OCI-LY7 (cell line): ENCODE data around the gene OGDH. TPM values are rescaled to one million over a fixed set of nuclear protein-coding genes. Genes with fewer than 3 reads are reported as not detected.
A peak's percentile ranks its signal among the peaks of the same experiment; 100 is the strongest.

Experiments
- BruUV-seq: library from RNA; stranded (reverse); fragments of 400-500 nt; replicated peaks from 2 replicates; lab custom pipeline; 2021; lab: Mats Ljungman, UMichigan
- CTCF ChIA-PET: fragments of 300-600 bp; sonication (Branson Sonifier 250); formaldehyde crosslinking; loops from one replicate; lab custom pipeline; 2022; ENCODE audit warnings: antibody characterized with exemption; ENCODE audit not compliant: unreplicated experiment; lab: Charles Lee
- POLR2A ChIA-PET: fragments of 300-600 bp; sonication (Branson Sonifier 250); formaldehyde crosslinking; loops from one replicate; lab custom pipeline; 2022; ENCODE audit warnings: antibody characterized with exemption; lab: Charles Lee
- DNase-seq: peaks from one replicate; pipeline ENCODE4 v3.0.0-alpha.2; 2015; ENCODE audit warnings: low spot score
- H2AFZ ChIP-seq: fragments of 200-600 bp; sonication (generic), shearing (Covaris generic); 2 replicates; pipeline ENCODE4 v1.6.1; 2014; ENCODE audit warnings: mild to moderate bottlenecking, antibody characterized with exemption, low read length, moderate library complexity
- H3K27ac ChIP-seq: fragments of 200-600 bp; sonication (generic); 2 replicates; pipeline ENCODE4 v1.5.1; 2014; ENCODE audit warnings: mixed run types, low read depth, mild to moderate bottlenecking, moderate library complexity, low read length, inconsistent platforms; ENCODE audit not compliant: poor library complexity, severe bottlenecking
- H3K36me3 ChIP-seq: fragments of 200-600 bp; sonication (generic); 2 replicates; pipeline ENCODE4 v1.6.1; 2014; ENCODE audit warnings: mild to moderate bottlenecking, antibody characterized with exemption, low read length, moderate library complexity, mixed read lengths; ENCODE audit not compliant: insufficient read depth
- H3K4me1 ChIP-seq: fragments of 200-600 bp; sonication (generic); 2 replicates; pipeline ENCODE4 v1.5.1; 2014; ENCODE audit warnings: mild to moderate bottlenecking, low read length; ENCODE audit not compliant: insufficient read depth, poor library complexity, severe bottlenecking
- H3K4me2 ChIP-seq: fragments of 200-600 bp; sonication (generic); 2 replicates; pipeline ENCODE4 v1.6.1; 2014; ENCODE audit warnings: mild to moderate bottlenecking, low read length
- H3K4me3 ChIP-seq: fragments of 200-600 bp; sonication (generic); 2 replicates; pipeline ENCODE4 v1.5.1; 2014; ENCODE audit warnings: mild to moderate bottlenecking, low read depth, low read length; ENCODE audit not compliant: poor library complexity, severe bottlenecking
- H3K79me2 ChIP-seq: fragments of 200-600 bp; sonication (generic); 2 replicates; pipeline ENCODE4 v1.6.1; 2016; ENCODE audit warnings: low read depth, mild to moderate bottlenecking, low read length, moderate library complexity, mixed read lengths; ENCODE audit not compliant: insufficient read depth
- H3K9me2 ChIP-seq: fragments of 200-600 bp; sonication (generic); 2 replicates; pipeline ENCODE4 v1.6.1; 2016; ENCODE audit warnings: mild to moderate bottlenecking, low read length, mixed read lengths; ENCODE audit not compliant: insufficient read depth
- H3K9me3 ChIP-seq: fragments of 200-600 bp; sonication (generic); 2 replicates; pipeline ENCODE4 v1.6.1; 2014; ENCODE audit warnings: mild to moderate bottlenecking, mixed run types, low read length, mixed read lengths
- H4K20me1 ChIP-seq: fragments of 200-600 bp; sonication (generic); 2 replicates; pipeline ENCODE4 v1.6.1; 2014; ENCODE audit warnings: mild to moderate bottlenecking, antibody characterized with exemption, low read length, moderate library complexity, mixed read lengths; ENCODE audit not compliant: insufficient read depth
- EZH2phosphoT487 ChIP-seq: fragments of 200-600 bp; sonication (generic); IDR thresholded peaks from 2 replicates; pipeline ENCODE4 v1.6.1; 2018; ENCODE audit warnings: low read depth, borderline replicate concordance, mild to moderate bottlenecking, mixed run types, antibody characterized with exemption, low read length, moderate library complexity, mixed read lengths
- intact Hi-C: fragments of 100-400 bp; cut with micrococcal nuclease; formaldehyde crosslinking; loops from one replicate; pipeline ENCODE4 v1.10.0; 2022; ENCODE audit not compliant: unreplicated experiment
- total RNA-seq, 2 experiments: library from RNA; depleted of rRNA in 1 of 2; stranded (reverse); fragments of >200 nt in 1 of 2; shearing (Covaris generic) in 1 of 2; gene quantifications; 2 replicates each; pipeline ENCODE4 v1.2.3, GENCODE V29; 2014 to 2022
- TF ChIP-seq, protein P1 (sequence below): fragments of 200-600 bp; sonication (generic); conservative IDR thresholded peaks from 2 replicates; pipeline ENCODE4 v1.5.1; 2014; ENCODE audit warnings: mild to moderate bottlenecking, antibody characterized with exemption, low read length, moderate library complexity, mixed read lengths

The OGDH gene
- total RNA-seq, 2 experiments from 2014 or later: 47.6 to 70.9 TPM

DNA sequence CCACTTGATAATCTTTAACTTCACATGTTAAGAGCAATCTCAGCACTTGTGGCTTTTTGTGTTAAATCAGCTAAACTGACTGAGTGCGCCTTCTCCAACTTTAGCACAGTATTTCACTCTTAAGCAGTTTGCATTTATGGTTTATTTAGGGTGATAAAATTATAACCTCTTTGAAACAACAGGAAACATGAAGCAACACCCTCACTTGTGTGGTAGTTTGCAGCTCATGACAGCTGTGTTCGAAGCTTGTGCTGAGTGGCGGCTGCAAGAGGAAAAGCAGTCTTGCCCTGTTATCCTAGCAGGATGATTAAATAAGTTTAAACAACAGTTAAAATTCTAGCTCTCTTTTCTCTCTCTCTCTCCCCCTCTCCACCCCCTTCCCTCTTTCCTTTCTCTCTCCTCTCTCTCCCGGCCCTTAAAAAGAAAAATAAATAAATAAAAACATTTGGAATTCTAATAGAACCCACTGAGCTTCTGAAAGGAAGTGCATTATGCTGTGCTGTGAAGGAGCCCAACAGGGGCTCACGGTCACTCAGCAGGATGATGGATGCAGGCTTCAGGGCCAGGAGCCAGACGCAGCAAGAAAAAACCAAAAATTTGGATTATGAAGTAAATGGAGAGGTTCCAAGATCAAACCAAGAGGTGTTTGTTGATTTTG is 25.2 kb downstream of the OGDH start:
- peaks cover 66% of the 10 kb centered on the region for H3K4me1 ChIP-seq

DNA sequence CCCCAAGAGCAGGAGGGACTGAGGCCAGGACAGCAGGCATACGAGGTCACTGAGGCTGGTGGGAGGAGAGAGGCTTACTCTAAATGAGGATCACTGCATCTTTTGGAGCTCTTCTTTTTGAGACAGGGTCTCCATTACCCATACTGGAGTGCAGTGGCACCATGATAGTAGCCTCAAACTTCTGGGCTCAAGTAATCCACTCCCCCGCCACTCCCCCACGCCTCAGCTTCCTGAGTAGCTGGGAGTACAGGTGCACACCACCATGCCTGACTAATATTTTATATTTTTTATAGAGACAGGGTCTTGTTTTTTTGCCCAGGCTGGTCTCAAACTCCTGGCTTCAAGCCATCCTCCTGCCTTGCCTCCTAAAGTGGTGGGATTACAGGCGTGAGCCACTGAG is 25.8 kb downstream of the OGDH start:
- H3K9me2 ChIP-seq: no peaks in the 10 kb centered on the region
- intact Hi-C loops: no loop called here
- no peak overlapping the region for H3K4me2 ChIP-seq
- H4K20me1 ChIP-seq: no peaks in the 10 kb centered on the region
- H3K9me3 ChIP-seq: no peaks in the 10 kb centered on the region
- BruUV-seq: no TSS peak
- POLR2A ChIA-PET: interaction anchor here (1.1 to 2.7 kb wide), 4 partner anchors 8 to 27 kb away, joined by 3 to 12 read pairs (median 6); partner anchors contain the start of gene OGDH
- peaks cover 36% of the 10 kb centered on the region for H3K36me3 ChIP-seq
- no peak overlapping the region for H3K4me3 ChIP-seq
- TF ChIP-seq, protein P1, sequence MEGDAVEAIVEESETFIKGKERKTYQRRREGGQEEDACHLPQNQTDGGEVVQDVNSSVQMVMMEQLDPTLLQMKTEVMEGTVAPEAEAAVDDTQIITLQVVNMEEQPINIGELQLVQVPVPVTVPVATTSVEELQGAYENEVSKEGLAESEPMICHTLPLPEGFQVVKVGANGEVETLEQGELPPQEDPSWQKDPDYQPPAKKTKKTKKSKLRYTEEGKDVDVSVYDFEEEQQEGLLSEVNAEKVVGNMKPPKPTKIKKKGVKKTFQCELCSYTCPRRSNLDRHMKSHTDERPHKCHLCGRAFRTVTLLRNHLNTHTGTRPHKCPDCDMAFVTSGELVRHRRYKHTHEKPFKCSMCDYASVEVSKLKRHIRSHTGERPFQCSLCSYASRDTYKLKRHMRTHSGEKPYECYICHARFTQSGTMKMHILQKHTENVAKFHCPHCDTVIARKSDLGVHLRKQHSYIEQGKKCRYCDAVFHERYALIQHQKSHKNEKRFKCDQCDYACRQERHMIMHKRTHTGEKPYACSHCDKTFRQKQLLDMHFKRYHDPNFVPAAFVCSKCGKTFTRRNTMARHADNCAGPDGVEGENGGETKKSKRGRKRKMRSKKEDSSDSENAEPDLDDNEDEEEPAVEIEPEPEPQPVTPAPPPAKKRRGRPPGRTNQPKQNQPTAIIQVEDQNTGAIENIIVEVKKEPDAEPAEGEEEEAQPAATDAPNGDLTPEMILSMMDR: no peak
- TF ChIP-seq EZH2phosphoT487: no peak
- H3K27ac ChIP-seq: no peak overlapping the region
- no peak for DNase-seq
- CTCF ChIA-PET: no interaction called here
- H2AFZ ChIP-seq: no peak overlapping the region
- H3K4me1 ChIP-seq: peaks cover 72% of the 10 kb centered on the region
- 0 out of 2 replicates have a peak, but pooled peaks cover 5% of the 10 kb centered on the region for H3K79me2 ChIP-seq

More for the DNA sequence above, 25.2 kb downstream of the OGDH start:
- BruUV-seq: no TSS peak
- Histone ChIP-seq H3K27ac (peak overlapping the region; percentile 8), H3K4me3 (no peak overlapping the region), H3K9me2 (no peaks in the 10 kb centered on the region), H3K9me3 (no peaks in the 10 kb centered on the region), H2AFZ (no peak overlapping the region), H3K4me2 (peak overlapping the region; percentile 64; the same call in 1 of the 2 replicates), H4K20me1 (no peaks in the 10 kb centered on the region), H3K36me3 (peaks cover 37% of the 10 kb centered on the region), H3K79me2 (0 out of 2 replicates have a peak, but pooled peaks cover 5% of the 10 kb centered on the region)
- ChIA-PET POLR2A (interaction anchor here (0.6 to 2.7 kb wide), 8 partner anchors 8 to 218 kb away, joined by 3 to 12 read pairs (median 4); partner anchors contain the start of genes OGDH and TMED4), CTCF (interaction anchor here (0.7 kb wide), 1 partner anchor 9 kb away, joined by 3 read pairs; no protein-coding TSS in a partner anchor)
- peak; percentile 39 for DNase-seq
- TF ChIP-seq, protein P1: no peak
- no peak for TF ChIP-seq EZH2phosphoT487
- intact Hi-C loops: no loop called here
